ENCODE measurements around the gene USH2A.

DNA sequence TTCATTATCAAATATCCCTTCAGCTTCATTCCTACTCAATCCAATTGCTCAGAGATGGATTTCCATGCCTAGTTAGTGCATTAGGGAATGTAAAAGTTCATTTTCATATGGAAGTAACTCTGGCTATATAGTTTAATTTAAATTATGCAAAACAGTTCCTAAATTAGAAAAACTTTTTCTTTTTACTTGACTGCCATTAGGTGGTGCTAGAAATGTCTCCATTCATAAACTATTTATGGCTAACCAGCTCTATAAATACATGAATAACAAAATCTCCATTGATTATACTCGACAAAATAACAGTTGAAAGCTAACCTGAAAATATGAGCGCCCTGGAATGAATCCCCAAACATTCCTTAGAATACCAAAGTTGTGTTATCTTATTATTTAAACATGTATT lies 311.4 kb downstream of the USH2A start:
- TF ChIP-seq, protein P1, sequence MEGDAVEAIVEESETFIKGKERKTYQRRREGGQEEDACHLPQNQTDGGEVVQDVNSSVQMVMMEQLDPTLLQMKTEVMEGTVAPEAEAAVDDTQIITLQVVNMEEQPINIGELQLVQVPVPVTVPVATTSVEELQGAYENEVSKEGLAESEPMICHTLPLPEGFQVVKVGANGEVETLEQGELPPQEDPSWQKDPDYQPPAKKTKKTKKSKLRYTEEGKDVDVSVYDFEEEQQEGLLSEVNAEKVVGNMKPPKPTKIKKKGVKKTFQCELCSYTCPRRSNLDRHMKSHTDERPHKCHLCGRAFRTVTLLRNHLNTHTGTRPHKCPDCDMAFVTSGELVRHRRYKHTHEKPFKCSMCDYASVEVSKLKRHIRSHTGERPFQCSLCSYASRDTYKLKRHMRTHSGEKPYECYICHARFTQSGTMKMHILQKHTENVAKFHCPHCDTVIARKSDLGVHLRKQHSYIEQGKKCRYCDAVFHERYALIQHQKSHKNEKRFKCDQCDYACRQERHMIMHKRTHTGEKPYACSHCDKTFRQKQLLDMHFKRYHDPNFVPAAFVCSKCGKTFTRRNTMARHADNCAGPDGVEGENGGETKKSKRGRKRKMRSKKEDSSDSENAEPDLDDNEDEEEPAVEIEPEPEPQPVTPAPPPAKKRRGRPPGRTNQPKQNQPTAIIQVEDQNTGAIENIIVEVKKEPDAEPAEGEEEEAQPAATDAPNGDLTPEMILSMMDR (conservative IDR thresholded peaks at IDR 0.05; ENCODE audit: low read depth, low read length): peak; percentile 62; the same call in 1 of the 2 replicates
- no peak for TF ChIP-seq EZH2 (IDR thresholded peaks at IDR 0.05; ENCODE audit: borderline replicate concordance, low read depth, low read length, poor library complexity, severe bottlenecking)

All from A673 (cell line).